Parathyroid adenoma (tissue), 2 donors: Measurements from ENCODE around the gene GJC1.

Experiments
- H2AFZ ChIP-seq: fragments of 300-600 bp; sonication (generic); one replicate; pipeline ENCODE4 v1.7.0; 2017; ENCODE audit warnings: antibody characterized with exemption, mild to moderate bottlenecking
- H3K27ac ChIP-seq: fragments of 300-600 bp; sonication (generic); one replicate; pipeline ENCODE4 v1.7.0; 2017
- H3K27me3 ChIP-seq: fragments of 300-600 bp; sonication (generic); one replicate; pipeline ENCODE4 v1.7.0; 2017; ENCODE audit warnings: low read length; ENCODE audit not compliant: control insufficient read depth, insufficient read depth
- H3K36me3 ChIP-seq: fragments of 300-600 bp; sonication (generic); one replicate; pipeline ENCODE4 v1.7.0; 2017; ENCODE audit warnings: low read length; ENCODE audit not compliant: control insufficient read depth, insufficient read depth
- H3K4me1 ChIP-seq: fragments of 300-600 bp; sonication (generic); one replicate; pipeline ENCODE4 v1.7.0; 2017; ENCODE audit warnings: control low read depth
- H3K4me2 ChIP-seq: fragments of 300-600 bp; sonication (generic); one replicate; pipeline ENCODE4 v1.7.0; 2017; ENCODE audit warnings: low read length
- H3K4me3 ChIP-seq: fragments of 300-600 bp; sonication (generic); one replicate; pipeline ENCODE4 v1.7.0; 2017; ENCODE audit warnings: low read depth, low read length
- H3K79me2 ChIP-seq: fragments of 300-600 bp; sonication (generic); one replicate; pipeline ENCODE4 v1.7.0; 2017; ENCODE audit warnings: control low read depth
- H3K9ac ChIP-seq: fragments of 300-600 bp; sonication (generic); one replicate; pipeline ENCODE4 v1.7.0; 2017; ENCODE audit warnings: mild to moderate bottlenecking
- H3K9me3 ChIP-seq: fragments of 300-600 bp; sonication (generic); one replicate; pipeline ENCODE4 v1.7.0; 2017; ENCODE audit warnings: low read length; ENCODE audit not compliant: control insufficient read depth
- TF ChIP-seq, protein P1 (sequence below): fragments of 300-600 bp; sonication (generic); IDR thresholded peaks from one replicate; pipeline ENCODE4 v1.7.0; 2017; ENCODE audit warnings: antibody characterized with exemption, mild to moderate bottlenecking
- donor health status: primary hyperparathyroidism.

Gene GJC1

GRCh38 chr17:44848257-44848795 lies 18.2 kb upstream of the GJC1 start:
- H3K79me2 ChIP-seq, result no peaks in the 10 kb centered on the region
- H3K4me3 ChIP-seq, result no peak overlapping the region
- H3K4me1 ChIP-seq, result no peaks in the 10 kb centered on the region
- H3K9me3 ChIP-seq, result no peaks in the 10 kb centered on the region
- H3K36me3 ChIP-seq, result no peaks in the 10 kb centered on the region
- H2AFZ ChIP-seq, result no peak overlapping the region
- H3K27me3 ChIP-seq, result no peaks in the 10 kb centered on the region
- TF ChIP-seq, protein P1, sequence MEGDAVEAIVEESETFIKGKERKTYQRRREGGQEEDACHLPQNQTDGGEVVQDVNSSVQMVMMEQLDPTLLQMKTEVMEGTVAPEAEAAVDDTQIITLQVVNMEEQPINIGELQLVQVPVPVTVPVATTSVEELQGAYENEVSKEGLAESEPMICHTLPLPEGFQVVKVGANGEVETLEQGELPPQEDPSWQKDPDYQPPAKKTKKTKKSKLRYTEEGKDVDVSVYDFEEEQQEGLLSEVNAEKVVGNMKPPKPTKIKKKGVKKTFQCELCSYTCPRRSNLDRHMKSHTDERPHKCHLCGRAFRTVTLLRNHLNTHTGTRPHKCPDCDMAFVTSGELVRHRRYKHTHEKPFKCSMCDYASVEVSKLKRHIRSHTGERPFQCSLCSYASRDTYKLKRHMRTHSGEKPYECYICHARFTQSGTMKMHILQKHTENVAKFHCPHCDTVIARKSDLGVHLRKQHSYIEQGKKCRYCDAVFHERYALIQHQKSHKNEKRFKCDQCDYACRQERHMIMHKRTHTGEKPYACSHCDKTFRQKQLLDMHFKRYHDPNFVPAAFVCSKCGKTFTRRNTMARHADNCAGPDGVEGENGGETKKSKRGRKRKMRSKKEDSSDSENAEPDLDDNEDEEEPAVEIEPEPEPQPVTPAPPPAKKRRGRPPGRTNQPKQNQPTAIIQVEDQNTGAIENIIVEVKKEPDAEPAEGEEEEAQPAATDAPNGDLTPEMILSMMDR, result no peak
- no peak overlapping the region for H3K4me2 ChIP-seq
- no peak overlapping the region for H3K9ac ChIP-seq
- no peak overlapping the region for H3K27ac ChIP-seq

DNA sequence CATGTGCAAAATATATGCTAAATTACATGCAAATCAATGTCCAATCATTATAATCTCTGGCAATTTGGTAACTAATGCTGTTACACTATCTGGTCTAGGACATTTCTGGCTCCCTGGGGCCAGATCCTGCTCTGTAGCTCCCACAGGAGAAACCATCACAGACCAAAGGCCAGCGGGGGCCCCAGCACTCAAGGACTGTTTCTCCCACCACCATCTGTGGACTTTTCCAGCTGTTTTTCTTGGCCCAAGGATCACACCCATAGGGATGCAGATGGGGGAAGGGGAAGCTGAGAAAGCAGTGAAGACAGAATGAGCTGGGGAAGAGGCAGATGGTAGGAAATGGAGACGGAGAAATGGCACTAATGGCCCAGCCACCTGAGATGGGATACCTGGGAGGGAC lies 17.5 kb upstream of the GJC1 start, which contains the start of gene HIGD1B:
Gene HIGD1B (plus strand): TSS at position 298 of the 400 bp plus-strand sequence. CDS start 270 bp downstream, outside the sequence.
- Histone ChIP-seq H3K27me3 (no peaks in the 10 kb centered on the region), H3K4me2 (no peak within 1 kb of the TSS), H3K4me3 (no peak within 1 kb of the TSS), H3K9me3 (no peaks in the 10 kb centered on the region), H3K36me3 (no peaks in the 10 kb centered on the region), H3K79me2 (no peaks in the 10 kb centered on the region), H3K9ac (no peak within 1 kb of the TSS), H3K27ac (no peak within 1 kb of the TSS), H3K4me1 (no peaks in the 10 kb centered on the region), H2AFZ (no peak within 1 kb of the TSS)
- TF ChIP-seq, protein P1, result no peak

GRCh38 chr17:44846206-44846605 lies 16.1 kb upstream of the GJC1 start:
- H2AFZ ChIP-seq, result no peak overlapping the region
- H3K27ac ChIP-seq, result no peak overlapping the region
- TF ChIP-seq, protein P1, result no peak
- no peak overlapping the region for H3K9ac ChIP-seq
- no peak overlapping the region for H3K4me3 ChIP-seq
- no peaks in the 10 kb centered on the region for H3K79me2 ChIP-seq
- H3K4me2 ChIP-seq, result no peak overlapping the region
- H3K36me3 ChIP-seq, result no peaks in the 10 kb centered on the region
- no peaks in the 10 kb centered on the region for H3K9me3 ChIP-seq
- H3K4me1 ChIP-seq, result no peaks in the 10 kb centered on the region
- no peaks in the 10 kb centered on the region for H3K27me3 ChIP-seq

- Histone ChIP-seq H3K27me3 (no peaks in the 10 kb centered on the region), H3K27ac (no peak overlapping the region), H3K4me3 (no peak overlapping the region)
Observed at GRCh38 chr17:44844390-44844830, 14.3 kb upstream of the GJC1 start.

More at GRCh38 chr17:44844390-44844830, 14.3 kb upstream of the GJC1 start:
- H3K9me3 ChIP-seq, result no peaks in the 10 kb centered on the region
- TF ChIP-seq, protein P1, result no peak
- no peak overlapping the region for H2AFZ ChIP-seq
- no peaks in the 10 kb centered on the region for H3K79me2 ChIP-seq
- H3K36me3 ChIP-seq, result no peaks in the 10 kb centered on the region
- H3K9ac ChIP-seq, result no peak overlapping the region
- no peaks in the 10 kb centered on the region for H3K4me1 ChIP-seq
- H3K4me2 ChIP-seq, result no peak overlapping the region
